Natural killer cell treated with Interleukin-12 subunit alpha and Interleukin-12 subunit beta and Interleukin-15 and Interleukin-18, amount 100 ng/mL, for 72 hours (primary cell): Measurements from ENCODE around the gene SPDL1. TPM values are rescaled to one million over a fixed set of nuclear protein-coding genes. Genes with fewer than 3 reads are reported as not detected.

Source experiments
- ATAC-seq, 2 donors: fragments of 150-1000 bp; cut with Tn5 transposase in 1 of 2; sonication (Bioruptor Pico), chemical (Tn5 transposase) in 1 of 2; 2 replicates each; pipeline ENCODE4 v1.10.0; 2021
- DNase-seq: peaks from one replicate; pipeline ENCODE4 v3.0.0; 2022; ENCODE audit warnings: low spot score
- H3K27ac Mint-ChIP-seq, 2 donors: 1 replicate in 1 of 2; 2 replicates in 1 of 2; pipeline ENCODE4 v1.8.0; 2022; ENCODE audit warnings: mixed read lengths in 2 of 2, mild to moderate bottlenecking in 1 of 2, moderate library complexity in 1 of 2
- H3K27me3 Mint-ChIP-seq, 2 donors: 1 replicate in 1 of 2; 2 replicates in 1 of 2; pipeline ENCODE4 v1.8.0; 2022; ENCODE audit warnings: mixed read lengths in 2 of 2
- H3K36me3 Mint-ChIP-seq: one replicate; pipeline ENCODE4 v1.8.0; 2022; ENCODE audit warnings: mixed read lengths
- H3K4me1 Mint-ChIP-seq, 2 donors: 1 replicate in 1 of 2; 2 replicates in 1 of 2; pipeline ENCODE4 v1.8.0; 2022; ENCODE audit warnings: low read depth in 2 of 2, mixed read lengths in 2 of 2, mild to moderate bottlenecking in 1 of 2
- H3K4me3 Mint-ChIP-seq: one replicate; pipeline ENCODE4 v1.8.0; 2022; ENCODE audit warnings: mixed read lengths
- H3K9me3 Mint-ChIP-seq: 2 replicates; pipeline ENCODE4 v1.8.0; 2022; ENCODE audit warnings: mixed read lengths
- total RNA-seq, 2 donors: library from RNA; stranded (reverse); gene quantifications; one replicate each; pipeline ENCODE4 v1.2.3, GENCODE V29; 2022

SPDL1 gene
- 10 to 100 TPM; 32.8 to 70.8 TPM for total RNA-seq

DNA sequence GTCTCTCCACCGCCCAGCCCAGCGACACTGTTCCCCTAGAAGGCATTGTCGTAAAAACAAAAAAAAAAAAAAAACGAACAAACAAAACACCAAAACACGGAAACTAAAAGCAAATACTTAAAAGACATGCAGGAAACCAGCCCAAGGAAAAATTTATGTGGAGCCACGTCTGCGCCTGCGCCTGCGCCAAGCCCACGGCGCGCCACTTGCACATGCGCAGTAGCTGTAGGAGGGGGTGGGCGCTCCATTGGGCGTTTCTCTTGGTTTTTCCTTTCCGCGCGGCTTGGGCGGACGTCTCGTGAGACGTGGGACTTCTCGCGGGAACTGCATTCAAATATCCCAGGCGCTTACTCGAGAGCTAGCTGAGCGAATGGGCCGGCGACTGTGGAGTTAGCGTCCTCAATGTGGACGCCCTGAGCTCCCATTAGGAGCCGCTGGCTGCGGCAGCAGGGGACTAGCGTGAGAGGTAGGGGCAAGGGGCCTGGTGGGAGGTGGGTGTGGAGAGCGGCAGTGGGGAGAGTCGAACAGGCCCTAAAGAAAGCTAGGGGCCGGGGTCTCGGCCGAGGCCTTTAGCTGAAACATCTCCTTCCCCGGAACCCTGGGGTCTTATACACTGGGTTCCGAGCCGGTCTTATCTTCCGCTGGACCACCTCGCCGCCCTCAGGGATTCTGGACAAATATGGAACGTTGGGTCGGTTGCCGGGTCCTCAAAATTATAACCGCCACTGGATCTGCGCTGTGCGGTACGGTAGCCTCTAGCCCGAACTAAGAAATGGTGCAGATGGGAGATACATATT is at the start of gene SPDL1:
SPDL1 (plus strand) TSS at position 350 of the 797 bp plus-strand sequence. CDS start 4,644 bp downstream, outside the sequence.
- ATAC-seq (peak; percentile 97 to 98), DNase-seq (peak; percentile 94)
- H3K27ac Mint-ChIP-seq, result peak within 1 kb of the TSS; percentile 80 to 94
- H3K36me3 Mint-ChIP-seq, result peaks cover 5% of the 10 kb centered on the region
- peak within 1 kb of the TSS; percentile 91 for H3K4me3 Mint-ChIP-seq
- peaks cover 3 to 7% of the 10 kb centered on the region in 2 donors for H3K27me3 Mint-ChIP-seq
- H3K4me1 Mint-ChIP-seq, result peaks cover 23 to 32% of the 10 kb centered on the region in 2 donors
- no peaks in the 10 kb centered on the region for H3K9me3 Mint-ChIP-seq

- H3K4me1 Mint-ChIP-seq, result no peaks in the 10 kb centered on the region
- no peak overlapping the region for H3K27ac Mint-ChIP-seq
These were observed 49.2 kb upstream of the SPDL1 start for GRCh38 chr5:169534311-169534880.

GRCh38 chr5:169534939-169535338 is 48.6 kb upstream of the SPDL1 start:
- H3K4me1 Mint-ChIP-seq, result no peaks in the 10 kb centered on the region
- H3K4me3 Mint-ChIP-seq, result no peak overlapping the region
- H3K36me3 Mint-ChIP-seq, result no peaks in the 10 kb centered on the region
- ATAC-seq (no peak), DNase-seq (no peak)
- H3K27ac Mint-ChIP-seq, result no peak overlapping the region
- peaks cover 21 to 28% of the 10 kb centered on the region in 2 donors for H3K27me3 Mint-ChIP-seq
- H3K9me3 Mint-ChIP-seq, result peaks cover under 1% of the 10 kb centered on the region

More at GRCh38 chr5:169534311-169534880, 49.2 kb upstream of the SPDL1 start:
- H3K9me3 Mint-ChIP-seq, result no peaks in the 10 kb centered on the region
- ATAC-seq (no peak), DNase-seq (no peak)
- no peaks in the 10 kb centered on the region for H3K36me3 Mint-ChIP-seq
- H3K4me3 Mint-ChIP-seq, result no peak overlapping the region
- peaks cover 21 to 31% of the 10 kb centered on the region in 2 donors for H3K27me3 Mint-ChIP-seq

DNA sequence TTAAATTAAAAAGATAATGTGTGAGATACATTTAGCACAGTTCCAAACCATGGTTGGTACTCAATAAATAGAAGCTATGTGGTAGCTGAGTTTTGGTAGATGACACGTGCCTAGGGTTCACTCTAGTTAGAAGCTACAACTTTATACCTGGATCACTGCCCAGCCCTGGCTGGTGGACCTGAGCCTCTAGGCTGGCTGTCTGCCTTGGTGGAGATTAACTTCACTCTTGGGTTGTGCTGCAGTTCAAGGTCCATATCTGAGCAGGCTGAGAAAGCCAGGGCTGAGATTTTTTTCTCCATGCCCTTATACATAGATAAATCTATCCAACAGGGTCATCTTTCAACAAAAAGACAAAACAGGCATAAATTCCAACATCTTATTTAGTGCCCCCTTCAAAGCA is 44.6 kb upstream of the SPDL1 start:
- no peak for ATAC-seq
- Mint-ChIP-seq H3K27ac (no peak overlapping the region), H3K4me3 (no peak overlapping the region), H3K27me3 (peaks cover 25 to 37% of the 10 kb centered on the region in 2 donors), H3K9me3 (peaks cover 4% of the 10 kb centered on the region), H3K4me1 (no peaks in the 10 kb centered on the region), H3K36me3 (no peaks in the 10 kb centered on the region)
- no peak for DNase-seq

DNA sequence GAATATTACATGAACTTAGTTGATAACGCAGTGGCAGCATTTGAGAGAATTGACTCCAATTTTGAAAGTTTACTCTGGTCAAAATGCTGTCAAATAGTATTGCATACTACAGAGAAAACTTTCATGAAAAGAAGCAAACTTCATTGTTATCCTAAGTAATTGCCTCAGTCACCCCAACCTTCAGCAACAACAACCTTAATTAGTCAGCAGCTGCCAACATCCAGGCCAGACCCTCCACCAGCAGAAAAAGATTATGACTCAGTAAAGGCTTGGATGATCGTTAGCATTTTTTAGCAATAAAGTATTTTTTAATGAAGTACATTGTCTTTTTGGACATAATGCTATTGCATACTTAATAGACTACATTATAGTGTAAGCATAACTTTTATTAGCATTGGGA is 40.8 kb upstream of the SPDL1 start:
- Mint-ChIP-seq H3K27ac (no peak overlapping the region), H3K36me3 (no peaks in the 10 kb centered on the region), H3K9me3 (peaks cover 4% of the 10 kb centered on the region), H3K4me1 (no peaks in the 10 kb centered on the region), H3K27me3 (peaks cover 18 to 29% of the 10 kb centered on the region in 2 donors), H3K4me3 (no peak overlapping the region)
- DNase-seq, result no peak
- ATAC-seq, result no peak

- Mint-ChIP-seq H3K9me3 (peaks cover 4% of the 10 kb centered on the region), H3K27ac (no peak overlapping the region), H3K36me3 (no peaks in the 10 kb centered on the region), H3K4me3 (no peak overlapping the region), H3K4me1 (no peaks in the 10 kb centered on the region), H3K27me3 (peaks cover 33 to 34% of the 10 kb centered on the region in 2 donors)
- ATAC-seq (no peak), DNase-seq (no peak)
These were observed 39.2 kb upstream of the SPDL1 start for GRCh38 chr5:169544264-169544950.

- no peak for DNase-seq
- peak in 1 of 2 donors; percentile 62 for ATAC-seq
- H3K27me3 Mint-ChIP-seq, result peaks cover 38 to 42% of the 10 kb centered on the region in 2 donors
These were observed 37.8 kb upstream of the SPDL1 start for GRCh38 chr5:169545762-169546161.

DNA sequence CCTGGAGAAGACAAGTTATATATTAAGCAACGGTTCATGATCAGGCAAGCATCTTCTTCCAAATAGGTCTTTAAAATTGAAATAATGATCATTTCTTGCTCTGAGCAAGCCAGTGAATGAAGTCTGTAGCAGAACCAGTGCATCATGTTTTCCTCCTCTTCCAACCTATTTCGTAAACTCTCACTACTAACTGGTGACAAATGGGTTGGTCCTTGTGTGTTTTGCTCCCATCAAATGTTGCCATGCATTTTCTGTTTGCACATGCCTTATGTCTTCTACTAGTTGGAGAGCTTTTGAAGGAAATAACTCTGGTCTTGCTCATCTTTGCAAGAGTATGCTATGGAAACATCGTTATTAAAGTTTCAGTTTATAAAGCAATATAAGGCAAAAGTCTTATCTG is 37.2 kb upstream of the SPDL1 start:
- Mint-ChIP-seq H3K36me3 (no peaks in the 10 kb centered on the region), H3K4me3 (no peak overlapping the region), H3K4me1 (no peaks in the 10 kb centered on the region), H3K9me3 (no peaks in the 10 kb centered on the region), H3K27ac (no peak overlapping the region), H3K27me3 (peaks cover 41 to 48% of the 10 kb centered on the region in 2 donors)
- ATAC-seq, result no peak
- no peak for DNase-seq

More at GRCh38 chr5:169545762-169546161, 37.8 kb upstream of the SPDL1 start:
- H3K36me3 Mint-ChIP-seq, result no peaks in the 10 kb centered on the region
- H3K4me3 Mint-ChIP-seq, result no peak overlapping the region
- no peak overlapping the region for H3K27ac Mint-ChIP-seq
- no peaks in the 10 kb centered on the region for H3K4me1 Mint-ChIP-seq
- H3K9me3 Mint-ChIP-seq, result no peaks in the 10 kb centered on the region

DNA sequence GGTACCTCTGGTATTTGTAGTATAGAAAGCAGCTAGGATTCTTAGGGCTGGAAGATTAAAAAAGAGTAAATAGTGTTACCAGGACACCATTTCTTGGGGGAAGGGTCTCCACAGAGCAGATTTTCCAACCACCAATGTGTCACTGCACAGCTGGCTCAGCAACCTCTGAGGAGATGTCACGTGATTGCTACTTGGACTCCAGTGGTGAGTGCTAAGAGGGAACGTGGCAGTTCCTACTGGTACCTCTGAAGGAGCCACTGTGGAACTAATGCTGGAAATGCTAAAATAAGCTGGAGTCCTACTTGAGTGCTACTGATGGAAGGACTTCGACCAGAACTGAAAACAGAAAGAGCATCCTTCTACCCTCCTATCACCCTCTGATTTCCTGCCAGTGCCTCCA is 36.1 kb upstream of the SPDL1 start:
- Mint-ChIP-seq H3K27ac (no peak overlapping the region), H3K27me3 (peaks cover 46 to 57% of the 10 kb centered on the region in 2 donors), H3K9me3 (no peaks in the 10 kb centered on the region), H3K36me3 (no peaks in the 10 kb centered on the region), H3K4me1 (no peaks in the 10 kb centered on the region), H3K4me3 (no peak overlapping the region)
- no peak for DNase-seq
- ATAC-seq, result no peak

GRCh38 chr5:169548315-169548714 is 35.3 kb upstream of the SPDL1 start:
- no peak for DNase-seq
- Mint-ChIP-seq H3K4me1 (no peaks in the 10 kb centered on the region), H3K36me3 (no peaks in the 10 kb centered on the region), H3K4me3 (no peak overlapping the region), H3K27me3 (peaks cover 50 to 61% of the 10 kb centered on the region in 2 donors), H3K27ac (no peak overlapping the region), H3K9me3 (no peaks in the 10 kb centered on the region)
- ATAC-seq, result no peak

DNA sequence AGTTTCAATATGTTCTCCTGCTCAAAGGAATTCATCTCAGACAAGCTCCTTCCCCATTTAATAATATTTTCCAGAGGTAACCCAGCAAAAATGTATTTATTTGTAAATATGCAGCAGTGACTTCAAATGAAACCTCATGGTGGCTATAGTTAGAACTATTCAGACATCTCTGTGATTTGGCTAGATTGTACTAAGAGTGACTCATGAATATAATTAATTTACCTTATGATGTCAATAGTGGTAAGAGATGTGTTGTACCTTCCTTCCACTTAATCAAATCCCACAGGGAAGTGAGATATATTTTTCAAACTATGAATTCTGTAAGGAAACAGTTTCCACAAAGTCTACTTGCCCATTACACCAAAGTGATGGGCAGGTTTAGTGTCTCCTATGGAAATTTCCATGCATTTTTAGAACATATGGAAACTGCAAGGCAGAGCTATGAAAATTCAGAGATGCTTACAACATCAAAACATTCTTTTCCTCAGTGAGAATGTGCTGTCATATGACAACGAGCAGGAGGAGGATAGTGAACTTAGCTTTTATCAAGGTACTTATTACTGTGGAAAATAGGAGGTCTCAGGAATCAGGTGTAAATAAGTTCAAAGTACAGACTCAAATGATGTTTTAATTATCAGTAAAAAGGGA is 34.0 kb upstream of the SPDL1 start:
- no peak for DNase-seq
- Mint-ChIP-seq H3K36me3 (no peaks in the 10 kb centered on the region), H3K4me1 (no peaks in the 10 kb centered on the region), H3K27ac (no peak overlapping the region), H3K27me3 (peaks cover 54 to 67% of the 10 kb centered on the region in 2 donors), H3K9me3 (no peaks in the 10 kb centered on the region), H3K4me3 (no peak overlapping the region)
- ATAC-seq, result no peak

- no peak overlapping the region for H3K4me3 Mint-ChIP-seq
- H3K27me3 Mint-ChIP-seq, result peaks cover 51 to 61% of the 10 kb centered on the region in 2 donors
- DNase-seq, result no peak
- no peaks in the 10 kb centered on the region for H3K9me3 Mint-ChIP-seq
- no peak overlapping the region for H3K27ac Mint-ChIP-seq
- no peaks in the 10 kb centered on the region for H3K4me1 Mint-ChIP-seq
- H3K36me3 Mint-ChIP-seq, result no peaks in the 10 kb centered on the region
- ATAC-seq, result no peak
These were observed 33.3 kb upstream of the SPDL1 start for GRCh38 chr5:169550227-169550626.

- no peak for ATAC-seq
These were observed 32.4 kb upstream of the SPDL1 start for GRCh38 chr5:169551146-169551545.

More at GRCh38 chr5:169551146-169551545, 32.4 kb upstream of the SPDL1 start:
- no peak overlapping the region for H3K27ac Mint-ChIP-seq
- no peaks in the 10 kb centered on the region for H3K36me3 Mint-ChIP-seq
- H3K27me3 Mint-ChIP-seq, result peaks cover 47 to 61% of the 10 kb centered on the region in 2 donors
- H3K4me3 Mint-ChIP-seq, result no peak overlapping the region
- no peaks in the 10 kb centered on the region for H3K9me3 Mint-ChIP-seq
- H3K4me1 Mint-ChIP-seq, result no peaks in the 10 kb centered on the region
- DNase-seq, result no peak
